Aorta (tissue), 5 donors: ENCODE results near the gene CCL19. TPM values are rescaled to one million over a fixed set of nuclear protein-coding genes. Genes with fewer than 3 reads are reported as not detected.

Experiments used
- ATAC-seq: fragments of 200-7000 bp; cut with Tn5 transposase; one replicate; pipeline ENCODE4 v1.9.1; 2022; ENCODE audit warnings: moderate library complexity; ENCODE audit not compliant: low FRiP score
- DNase-seq, 2 donors: peaks; one replicate each; pipeline ENCODE4 v3.0.0-alpha.2; 2020
- H3K27ac ChIP-seq, 2 donors: one replicate each; pipeline ENCODE4 v1.5.1; 2013; ENCODE audit warnings: low read length in 2 of 2, mild to moderate bottlenecking in 2 of 2, moderate library complexity in 2 of 2, control low read depth in 1 of 2, inconsistent platforms in 1 of 2, low read depth in 1 of 2
- H3K27me3 ChIP-seq, 2 donors: one replicate each; pipeline ENCODE4 v1.6.1; 2013; ENCODE audit warnings: control low read depth in 1 of 2, low read length in 1 of 2, mild to moderate bottlenecking in 1 of 2, moderate library complexity in 1 of 2; ENCODE audit not compliant: insufficient read depth in 2 of 2, control insufficient read depth in 1 of 2
- H3K36me3 ChIP-seq, 2 donors: one replicate each; pipeline ENCODE4 v1.6.1; 2013; ENCODE audit warnings: control low read depth in 1 of 2, low read length in 1 of 2, mild to moderate bottlenecking in 1 of 2; ENCODE audit not compliant: insufficient read depth in 2 of 2, control insufficient read depth in 1 of 2
- H3K4me1 ChIP-seq, 2 donors: one replicate each; pipeline ENCODE4 v1.6.1; 2013; ENCODE audit warnings: low read length in 2 of 2, control low read depth in 1 of 2, mild to moderate bottlenecking in 1 of 2, moderate library complexity in 1 of 2; ENCODE audit not compliant: insufficient read depth in 2 of 2, control insufficient read depth in 1 of 2
- H3K4me3 ChIP-seq, 2 donors: one replicate each; pipeline ENCODE4 v1.5.1; 2013; ENCODE audit warnings: low read length in 2 of 2, control low read depth in 1 of 2, mild to moderate bottlenecking in 1 of 2
- H3K9me3 ChIP-seq: one replicate; pipeline ENCODE4 v1.6.1; 2013; ENCODE audit warnings: mild to moderate bottlenecking, low read length; ENCODE audit not compliant: control insufficient read depth
- WGBS, 2 donors: extraction: QIAGEN DNeasy Blood & Tissue Kit; methylation state at CpG; one replicate each; pipeline ENCODE4 v1.1.7; 2013; 5-methylcytosine and 5-hydroxymethylcytosine counted together
- intact Hi-C, 2 donors: fragments of 100-400 bp; cut with DNase I; formaldehyde crosslinking; loops; one replicate each; pipeline versions ENCODE4 v1.14.2 to v1.15.0; 2022
- polyA plus RNA-seq, 2 donors: library from polyadenylated mRNA; stranded (reverse); fragments of 200-250 nt; gene quantifications; one replicate each; pipeline ENCODE4 v1.2.3, GENCODE V29; 2013
- total RNA-seq, 2 donors: library from RNA; stranded (reverse); fragmentation: NEBNext Ultra II Directional; extraction: Animal tissue kit (Norgen Biotek cat#: 25700); gene quantifications; one replicate each; pipeline ENCODE4 v1.2.1, GENCODE V29; 2021
- donor health status: healthy with polysubstance abuse.
- donor health status: Bipolar disorder and iron deficiency.
- donor health status: DM: no; HTN: no; CAD: no.
- donor health status: DM: no; HTN: no; CAD: no.
- donor health status: DM: yes; HTN: yes; CAD: no.

CCL19 gene
- total and polyA plus RNA-seq, 4 donors: 1.9 to 67.5 (median 22.6) TPM

- no peak overlapping the region for H3K27ac ChIP-seq
- H3K9me3 ChIP-seq: no peaks in the 10 kb centered on the region
- intact Hi-C loops: no loop called here
- H3K4me1 ChIP-seq: no peaks in the 10 kb centered on the region
- DNase-seq (no peak), ATAC-seq (no peak)
- no peak overlapping the region for H3K4me3 ChIP-seq
- H3K36me3 ChIP-seq: no peaks in the 10 kb centered on the region
- no peaks in the 10 kb centered on the region for H3K27me3 ChIP-seq
Observed at GRCh38 chr9:34644766-34645314, 46.2 kb downstream of the CCL19 start.

GRCh38 chr9:34642679-34643078 lies 48.4 kb downstream of the CCL19 start:
- ATAC-seq: no peak
- Histone ChIP-seq H3K4me3 (no peak overlapping the region), H3K9me3 (no peaks in the 10 kb centered on the region), H3K4me1 (no peaks in the 10 kb centered on the region), H3K27me3 (no peaks in the 10 kb centered on the region), H3K27ac (no peak overlapping the region), H3K36me3 (no peaks in the 10 kb centered on the region)
- no peak for DNase-seq
- 97 to 100% methylated on average over 1 of the region's 1 CpG for WGBS, 2 donors
- intact Hi-C loops: no loop called here

Other genes starting within 250 kb of the CCL19 start
- 10 to 100 TPM; 43.9 to 48.0 TPM for gene FAM219A, start 232.7 kb downstream of the CCL19 start, total RNA-seq
- 10 to 100 TPM; 10.1 to 10.6 TPM for gene FAM219A, start 232.7 kb downstream of the CCL19 start, polyA plus RNA-seq
- gene DNAI1, start 232.5 kb downstream of the CCL19 start, total RNA-seq: not detected
- not detected for gene DNAI1, start 232.5 kb downstream of the CCL19 start, polyA plus RNA-seq
- gene ENHO, start 168.3 kb downstream of the CCL19 start, total RNA-seq: not detected
- not detected for gene ENHO, start 168.3 kb downstream of the CCL19 start, polyA plus RNA-seq
- 1 to 10 TPM; 4.2 to 9.9 TPM for gene CNTFR, start 101.6 kb downstream of the CCL19 start, total RNA-seq
- gene CNTFR, start 101.6 kb downstream of the CCL19 start, polyA plus RNA-seq: 1 to 10 TPM in 1 of 2 donors, under 1 TPM in 1; 0.10 to 1.4 TPM
- gene RPP25L, start 79.2 kb downstream of the CCL19 start, total RNA-seq: 1 to 10 TPM; 6.0 to 9.8 TPM
- 10 to 100 TPM; 16.2 to 17.3 TPM for gene RPP25L, start 79.2 kb downstream of the CCL19 start, polyA plus RNA-seq
- gene DCTN3, start 70.8 kb downstream of the CCL19 start, total RNA-seq: 10 to 100 TPM; 56.7 to 61.4 TPM
- 100 to 1,000 TPM; 106 to 111 TPM for gene DCTN3, start 70.8 kb downstream of the CCL19 start, polyA plus RNA-seq
- not detected for gene ARID3C, start 62.2 kb downstream of the CCL19 start, total RNA-seq
- not detected for gene ARID3C, start 62.2 kb downstream of the CCL19 start, polyA plus RNA-seq
- 10 to 100 TPM; 31.8 to 42.9 TPM for gene SIGMAR1, start 53.5 kb downstream of the CCL19 start, total RNA-seq
- gene SIGMAR1, start 53.5 kb downstream of the CCL19 start, polyA plus RNA-seq: 10 to 100 TPM; 26.3 to 48.1 TPM
- gene GALT, start 44.6 kb downstream of the CCL19 start, total RNA-seq: 10 to 100 TPM; 27.2 to 50.9 TPM
- gene GALT, start 44.6 kb downstream of the CCL19 start, polyA plus RNA-seq: 10 to 100 TPM; 29.2 to 98.1 TPM
- gene IL11RA, start 39.1 kb downstream of the CCL19 start, total RNA-seq: 10 to 100 TPM; 33.7 to 66.4 TPM
- 10 to 100 TPM; 28.2 to 93.4 TPM for gene IL11RA, start 39.1 kb downstream of the CCL19 start, polyA plus RNA-seq
- not detected for gene CCL27, start 28.6 kb downstream of the CCL19 start, total RNA-seq
- not detected for gene CCL27, start 28.6 kb downstream of the CCL19 start, polyA plus RNA-seq
- gene CCL21, start 18.9 kb upstream of the CCL19 start, total RNA-seq: 10 to 100 TPM; 13.0 to 29.1 TPM
- gene CCL21, start 18.9 kb upstream of the CCL19 start, polyA plus RNA-seq: 1 to 10 TPM; 1.4 to 2.4 TPM